Mucosa of descending colon (tissue), 3 donors: ENCODE data around the gene ARHGEF1. TPM values are rescaled to one million over a fixed set of nuclear protein-coding genes. Genes with fewer than 3 reads are reported as not detected.

Experiments used
- ATAC-seq: fragments of 200-7000 bp; cut with Tn5 transposase; one replicate; pipeline ENCODE4 v1.9.1; 2020; ENCODE audit warnings: mild to moderate bottlenecking, moderate library complexity
- DNase-seq, 3 donors: peaks; one replicate each; pipeline ENCODE4 v3.0.0-alpha.2; 2020
- H3K36me3 ChIP-seq: fragments of 200-600 bp; one replicate; pipeline ENCODE4 v1.8.0; 2021; ENCODE audit warnings: low read depth, mild to moderate bottlenecking
- H3K4me1 ChIP-seq: fragments of 200-600 bp; one replicate; pipeline ENCODE4 v1.8.0; 2021; ENCODE audit warnings: low read depth, mild to moderate bottlenecking
- H3K4me3 ChIP-seq: fragments of 200-600 bp; one replicate; pipeline ENCODE4 v1.8.0; 2021; ENCODE audit warnings: mild to moderate bottlenecking
- H3K9me3 ChIP-seq: fragments of 200-600 bp; one replicate; pipeline ENCODE4 v1.8.0; 2021; ENCODE audit warnings: mild to moderate bottlenecking
- CTCF ChIP-seq: fragments of 200-600 bp; IDR thresholded peaks from one replicate; pipeline ENCODE4 v1.8.0; 2022; ENCODE audit warnings: antibody characterized with exemption, mild to moderate bottlenecking
- intact Hi-C, 2 donors: fragments of 100-400 bp; cut with DNase I in 1 of 2; cut with micrococcal nuclease in 1 of 2; formaldehyde crosslinking; loops; one replicate each; pipeline versions ENCODE4 v1.11.0 to v1.11.1; 2022; cut with DNase I, micrococcal nuclease
- total RNA-seq, 3 donors: library from RNA; stranded (reverse); fragmentation: NEBNext Ultra II Directional in 2 of 3; extraction: Animal tissue kit (Norgen Biotek cat#: 25700) in 2 of 3; gene quantifications; one replicate each; pipeline versions ENCODE4 v1.2.1 to v1.2.4, GENCODE V29; 2021 to 2023
- donor health status: DM: no; HTN: no; CAD: no; lungs with moderate emphysema.
- donor health status: DM: no; HTN: no; CAD: no.
- donor health status: DM: no; HTN: yes; CAD: no.

ARHGEF1 gene
- total RNA-seq, 3 donors from 2014 or later: 84.9 to 125 (median 92.3) TPM

DNA sequence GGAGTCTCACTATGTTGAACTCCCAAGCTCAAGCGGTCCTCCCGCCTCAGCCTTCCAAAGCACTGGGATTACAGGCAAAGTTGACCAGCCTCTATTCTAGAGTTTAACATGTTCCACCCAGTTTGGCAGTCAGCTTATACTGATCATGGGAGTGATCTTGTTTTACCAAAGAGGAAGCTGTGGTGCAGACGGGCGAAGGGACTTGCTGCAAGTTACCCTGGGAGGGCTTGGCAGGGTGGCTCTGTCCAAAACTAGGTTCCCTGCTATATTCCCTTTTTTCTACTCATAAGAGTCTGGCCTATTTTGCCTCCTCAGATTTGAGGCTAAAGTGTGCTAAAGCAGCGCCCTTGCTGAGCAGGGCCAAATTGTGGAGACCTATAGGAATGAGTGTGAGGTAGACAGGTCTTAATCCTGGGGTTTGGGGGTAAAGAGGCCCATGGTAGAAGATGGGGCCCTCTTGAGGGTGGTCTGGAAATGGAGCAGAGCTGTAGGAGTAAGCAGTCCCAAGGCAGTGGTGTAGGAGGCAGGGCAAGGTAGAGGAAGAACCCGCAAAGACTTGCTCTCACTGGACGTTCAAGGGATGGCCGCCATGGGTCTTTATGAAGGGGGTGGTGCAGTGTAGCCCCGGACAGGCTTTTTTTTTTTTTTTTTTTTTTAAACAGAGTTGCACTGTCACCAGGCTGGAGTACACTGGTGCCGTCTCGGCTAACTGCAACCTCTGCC lies 19.6 kb upstream of the ARHGEF1 start:
- DNase-seq: no peak
- no peak overlapping the region for H3K4me3 ChIP-seq
- peaks cover 40% of the 10 kb centered on the region for H3K4me1 ChIP-seq

GRCh38 chr19:41864374-41864773 lies 18.6 kb upstream of the ARHGEF1 start:
- no peak for ATAC-seq
- Histone ChIP-seq H3K4me1 (peaks cover 40% of the 10 kb centered on the region), H3K4me3 (no peak overlapping the region), H3K9me3 (no peaks in the 10 kb centered on the region), H3K36me3 (peaks cover 5% of the 10 kb centered on the region)
- intact Hi-C loops: no loop called here
- TF ChIP-seq CTCF: no peak
- no peak for DNase-seq

More for the DNA sequence above, 19.6 kb upstream of the ARHGEF1 start:
- H3K9me3 ChIP-seq: no peaks in the 10 kb centered on the region
- intact Hi-C loops: no loop called here
- no peak for TF ChIP-seq CTCF
- peaks cover 3% of the 10 kb centered on the region for H3K36me3 ChIP-seq
- no peak for ATAC-seq

GRCh38 chr19:41866284-41866683 lies 16.7 kb upstream of the ARHGEF1 start:
- ATAC-seq (no peak), DNase-seq (no peak)
- Histone ChIP-seq H3K4me1 (peaks cover 43% of the 10 kb centered on the region), H3K4me3 (no peak overlapping the region), H3K9me3 (no peaks in the 10 kb centered on the region), H3K36me3 (peaks cover 6% of the 10 kb centered on the region)
- intact Hi-C loops: no loop called here
- TF ChIP-seq CTCF: no peak

DNA sequence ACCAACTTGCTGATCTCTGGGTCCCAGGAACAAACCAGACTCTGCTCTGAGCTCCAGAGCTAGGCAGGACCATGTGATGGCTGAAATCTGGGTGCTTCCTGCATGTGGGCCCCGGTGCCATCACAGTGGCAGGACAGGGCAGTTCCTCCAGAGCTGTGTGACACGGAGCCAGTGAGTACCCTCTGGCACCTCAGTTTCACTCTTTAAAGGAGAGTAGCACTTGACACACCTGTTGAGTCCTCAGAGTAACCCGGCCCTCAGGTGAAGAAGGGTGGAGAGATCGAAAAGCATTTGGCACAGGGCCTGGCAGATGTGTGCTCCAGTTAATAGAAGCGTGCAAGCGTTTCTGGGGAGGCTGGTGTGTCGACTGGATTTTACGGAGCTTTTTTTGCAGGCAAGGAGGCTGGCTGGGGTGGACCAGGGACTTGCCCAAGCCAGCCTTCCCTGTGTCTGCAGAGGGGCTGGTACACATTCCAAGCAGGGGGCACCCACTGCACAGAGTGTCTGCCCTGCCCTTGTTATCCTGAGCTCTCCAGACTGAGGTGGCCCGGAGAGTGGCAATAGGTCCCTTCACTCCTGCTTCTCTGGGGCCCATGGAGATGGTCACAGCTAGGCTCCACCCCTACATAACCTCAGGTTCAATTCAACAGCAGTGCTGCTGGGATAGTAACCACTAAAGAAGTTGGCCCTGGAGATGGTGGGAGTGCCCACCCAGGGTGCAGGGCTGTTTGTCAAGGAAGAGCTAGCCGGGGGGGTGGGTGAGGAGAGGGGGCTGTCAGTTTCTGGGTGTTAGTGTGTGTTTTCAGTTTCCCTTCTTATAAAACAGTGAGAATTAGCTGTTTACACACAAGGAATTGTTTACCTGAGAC lies 14.6 kb upstream of the ARHGEF1 start:
- intact Hi-C loops: no loop called here
- DNase-seq: peak in 2 of 3 donors; percentile 27 to 56
- TF ChIP-seq CTCF: no peak
- H3K36me3 ChIP-seq: peaks cover 6% of the 10 kb centered on the region
- H3K4me1 ChIP-seq: peaks cover 41% of the 10 kb centered on the region
- ATAC-seq: peak; percentile 15
- H3K4me3 ChIP-seq: no peak overlapping the region
- no peaks in the 10 kb centered on the region for H3K9me3 ChIP-seq

- intact Hi-C loops: no loop called here
- peaks cover 6% of the 10 kb centered on the region for H3K36me3 ChIP-seq
- DNase-seq: no peak
- no peak overlapping the region for H3K4me3 ChIP-seq
- no peak for ATAC-seq
- H3K4me1 ChIP-seq: peaks cover 42% of the 10 kb centered on the region
- no peaks in the 10 kb centered on the region for H3K9me3 ChIP-seq
- TF ChIP-seq CTCF: no peak
These were observed 14.0 kb upstream of the ARHGEF1 start for GRCh38 chr19:41868989-41869300.
